CD4-positive, alpha-beta T cell treated with Interleukin-6 at 100 ng/mL for 8 hours (primary cell): ENCODE measurements around the gene MDN1.
"Not testable (repeated sequence)": the region's sequence is repeated elsewhere in the genome, so short reads cannot be mapped to it uniquely, and the experiment has no call there.

Source experiments
- DNase-seq: peaks from one replicate; pipeline ENCODE4 v3.0.0-alpha.2; 2020; ENCODE audit warnings: mixed read lengths, low spot score

The MDN1 gene

GRCh38 chr6:89819336-89820130 lies at the start of gene MDN1:
Gene MDN1, minus strand, starts transcription at chr6:89819794. Its CDS starts 187 bp downstream, at chr6:89819607.
- DNase-seq, result peak; percentile 85

- no peak for DNase-seq
Measured at GRCh38 chr6:89866024-89866678, 46.6 kb upstream of the MDN1 start.

GRCh38 chr6:89862698-89863097 lies 43.1 kb upstream of the MDN1 start:
- no peak for DNase-seq

GRCh38 chr6:89862273-89862672 lies 42.7 kb upstream of the MDN1 start:
- no peak for DNase-seq

- no peak for DNase-seq
Measured at GRCh38 chr6:89859744-89860143, 40.1 kb upstream of the MDN1 start.

GRCh38 chr6:89858041-89858440 lies 38.4 kb upstream of the MDN1 start:
- DNase-seq, result no peak

GRCh38 chr6:89853068-89853467 lies 33.5 kb upstream of the MDN1 start:
- DNase-seq, result no peak

GRCh38 chr6:89847513-89847912 lies 27.9 kb upstream of the MDN1 start:
- DNase-seq, result not testable (repeated sequence)

GRCh38 chr6:89843070-89843469 lies 23.5 kb upstream of the MDN1 start:
- no peak for DNase-seq

GRCh38 chr6:89842228-89842627 lies 22.6 kb upstream of the MDN1 start:
- no peak for DNase-seq

- no peak for DNase-seq
Measured at GRCh38 chr6:89840538-89840937, 20.9 kb upstream of the MDN1 start.

GRCh38 chr6:89836639-89837222 lies 17.1 kb upstream of the MDN1 start:
- DNase-seq, result no peak

GRCh38 chr6:89834884-89835792 lies 15.5 kb upstream of the MDN1 start:
- DNase-seq, result peak; percentile 57

GRCh38 chr6:89830170-89830809 lies 10.7 kb upstream of the MDN1 start:
- DNase-seq, result no peak

- DNase-seq, result peak; percentile 97
Measured at GRCh38 chr6:89829472-89830169, 10.0 kb upstream of the MDN1 start, which contains the start of gene CASP8AP2. Gene CASP8AP2, plus strand, starts transcription at chr6:89829880.

- DNase-seq, result no peak
Measured at GRCh38 chr6:89828988-89829471, 9.4 kb upstream of the MDN1 start.

GRCh38 chr6:89828475-89828987 lies 8.9 kb upstream of the MDN1 start:
- DNase-seq, result not testable (repeated sequence)

GRCh38 chr6:89826029-89826528 lies 6.5 kb upstream of the MDN1 start:
- DNase-seq, result no peak

GRCh38 chr6:89818977-89819335 lies 638 bp downstream of the MDN1 start:
- DNase-seq, result no peak

- no peak for DNase-seq
Measured at GRCh38 chr6:89817481-89817880, 2.1 kb downstream of the MDN1 start.
